GM21526 (cell line): Measurements from ENCODE around the gene PAEP.

Experiments used
- ATAC-seq: cut with Tn5 transposase; IDR thresholded peaks from one replicate; pipeline ENCODE4 v1.9.1; 2021; ENCODE audit warnings: moderate library complexity; ENCODE audit not compliant: unreplicated experiment, low FRiP score

PAEP gene

DNA sequence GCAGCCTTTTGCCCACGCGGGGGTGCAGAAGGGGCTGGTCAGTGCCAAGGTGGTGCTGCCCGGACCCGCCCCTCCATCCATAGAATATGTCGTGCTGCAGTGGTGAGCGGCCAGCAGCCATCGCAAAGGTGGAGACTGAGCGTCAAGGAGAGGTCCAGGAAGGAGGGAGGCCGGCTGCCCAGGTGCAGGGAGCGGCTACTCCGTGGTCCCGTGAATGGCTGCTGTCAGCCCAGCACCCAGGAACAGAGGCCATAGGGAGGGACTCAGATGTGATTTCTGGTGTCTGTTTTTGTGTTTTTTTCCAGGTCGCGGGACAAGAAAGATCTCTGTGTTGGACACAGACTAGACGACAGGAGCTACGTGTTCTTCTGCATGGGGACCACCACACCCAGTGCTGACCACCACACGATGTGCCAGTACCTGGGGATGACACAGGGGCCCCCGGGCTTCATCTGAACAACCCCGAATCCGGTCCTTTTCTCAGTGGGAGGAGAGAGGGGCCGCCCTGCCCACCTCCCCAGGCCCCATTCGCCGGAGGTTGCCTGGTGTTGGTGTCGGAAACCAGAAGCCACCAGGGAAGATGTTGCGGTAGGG, 29.0 kb downstream of the PAEP start:
- ATAC-seq: no peak

DNA sequence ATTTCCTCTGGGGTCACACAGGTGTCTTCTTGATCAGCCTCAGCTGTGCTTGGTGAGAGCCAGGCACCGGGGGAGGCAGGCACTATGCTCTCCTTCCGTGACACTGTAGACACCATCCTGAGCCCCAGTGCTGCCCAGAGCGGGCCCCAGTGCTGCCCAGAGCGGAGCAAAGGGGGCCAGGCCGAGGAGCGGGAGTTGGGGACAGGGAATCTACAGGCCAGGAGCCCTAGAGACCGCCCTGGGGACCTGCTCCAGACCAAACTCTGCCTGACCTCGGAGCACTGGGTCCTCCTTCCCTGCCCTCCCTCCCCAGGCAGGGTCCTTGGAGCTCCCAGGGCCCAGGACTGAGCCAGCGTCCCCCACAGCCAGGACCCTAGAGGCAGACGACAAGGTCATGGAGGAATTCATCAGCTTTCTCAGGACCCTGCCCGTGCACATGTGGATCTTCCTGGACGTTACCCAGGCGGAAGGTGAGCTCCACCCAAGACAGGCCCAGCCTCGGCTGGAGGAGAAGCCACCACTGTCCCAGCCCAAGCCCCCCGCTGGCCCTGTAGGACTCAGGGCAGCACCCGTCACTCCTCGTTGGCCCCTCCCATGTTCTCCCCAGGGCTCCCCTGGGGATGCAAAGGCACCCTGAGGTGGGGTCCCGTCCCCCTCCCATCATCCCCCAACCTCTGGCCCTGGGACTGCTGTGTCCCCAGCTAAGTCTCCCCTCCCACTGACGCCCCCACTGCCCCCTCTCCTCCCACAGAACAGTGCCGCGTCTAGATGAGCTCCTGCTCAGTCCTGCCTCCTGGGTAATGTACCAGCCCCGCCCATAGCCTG, 30.2 kb downstream of the PAEP start:
- no peak for ATAC-seq

DNA sequence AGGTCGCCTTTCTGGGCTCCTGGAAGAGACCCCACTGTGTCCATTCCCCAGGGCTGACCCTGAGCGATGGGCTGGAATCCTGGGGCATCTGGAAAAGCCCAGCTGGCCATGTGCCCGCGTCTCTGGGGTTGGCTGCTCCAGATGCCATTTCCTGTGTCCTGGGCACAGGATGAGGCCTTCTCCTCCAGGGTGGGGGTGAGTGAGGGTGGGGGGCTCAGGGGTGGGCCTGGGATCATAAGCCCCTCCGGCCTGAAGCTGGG, 30.7 kb downstream of the PAEP start:
- no peak for ATAC-seq

DNA sequence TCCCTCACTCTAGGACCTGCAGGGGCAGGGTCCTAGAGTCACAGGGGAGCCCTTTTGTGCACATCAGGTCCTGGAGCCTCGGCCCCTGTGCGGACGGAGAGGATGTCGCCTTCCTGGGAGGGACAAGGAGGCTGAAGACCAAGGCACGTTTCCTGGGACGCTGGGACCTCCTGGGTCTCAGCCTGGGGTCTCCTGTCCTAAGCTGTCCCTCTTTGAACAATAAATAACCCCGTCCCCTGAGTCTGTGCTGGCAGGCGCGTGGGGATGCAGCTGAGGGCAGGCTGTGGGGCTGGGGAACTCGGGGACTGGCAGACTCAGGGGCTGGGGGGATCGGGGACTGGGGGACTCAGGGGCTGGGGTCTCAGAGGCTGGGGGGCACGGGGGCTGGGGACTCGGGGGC, 31.1 kb downstream of the PAEP start:
- ATAC-seq: no peak

DNA sequence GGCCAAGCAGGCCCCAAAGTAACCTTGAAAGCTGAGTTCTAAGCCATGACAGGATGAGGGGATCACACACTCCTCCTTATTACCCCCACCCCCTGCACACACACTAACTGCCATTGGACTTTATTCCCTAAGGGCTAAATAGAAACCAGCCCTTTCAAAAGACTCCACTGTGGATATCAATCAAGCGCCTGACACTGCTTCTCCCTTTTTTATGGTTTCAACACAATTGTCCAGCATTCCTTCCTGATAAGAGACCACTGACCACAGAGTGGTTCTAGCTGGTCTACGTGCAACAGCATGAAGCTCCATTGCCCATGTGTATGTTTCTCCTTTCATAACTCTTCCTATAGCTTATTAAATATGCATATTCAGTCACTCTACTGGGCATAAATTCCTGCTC, 34.7 kb downstream of the PAEP start:
- no peak for ATAC-seq

DNA sequence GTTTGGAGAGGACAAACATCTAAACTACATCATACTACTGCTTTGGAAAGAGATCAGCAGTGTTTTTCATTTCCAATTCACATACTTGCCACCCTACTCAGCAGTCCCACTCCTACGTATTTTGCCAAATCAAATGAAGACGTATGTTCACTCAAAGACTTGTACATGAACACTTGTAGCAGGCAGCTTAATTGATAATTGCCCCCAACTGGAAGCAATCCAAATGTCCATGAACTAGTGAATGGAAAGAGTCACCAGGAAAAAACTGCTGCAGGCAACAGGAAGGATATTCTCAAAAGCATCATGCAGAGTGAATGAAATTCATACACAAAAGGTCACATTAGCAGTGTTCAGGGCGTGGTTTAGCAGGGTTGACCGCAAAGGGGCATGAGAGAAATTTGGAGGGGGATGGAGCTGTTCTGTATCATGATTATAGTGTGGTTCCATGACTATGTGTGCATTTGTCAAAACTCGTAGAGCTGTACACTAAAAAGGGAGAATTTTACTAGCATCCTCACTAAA, 38.8 kb downstream of the PAEP start:
- no peak for ATAC-seq

DNA sequence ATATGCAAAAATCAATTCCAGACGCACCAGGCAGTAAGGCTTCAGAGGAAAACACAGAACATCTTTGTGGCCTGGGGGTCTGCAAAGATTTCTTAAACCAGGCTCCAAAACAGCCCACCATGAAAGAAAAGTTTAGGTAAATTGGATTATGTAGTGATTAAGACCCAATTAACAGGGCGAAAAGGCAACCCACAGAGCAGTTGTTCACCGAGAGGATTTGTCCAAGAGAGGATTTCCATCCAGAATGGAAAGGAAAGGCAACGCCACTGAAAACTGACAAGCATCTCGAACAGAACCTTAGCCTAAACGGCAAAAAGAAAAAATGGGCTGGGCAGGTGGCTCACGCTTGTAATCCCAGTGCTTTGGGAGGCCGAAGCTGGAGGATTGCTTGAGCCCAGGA, 40.4 kb downstream of the PAEP start:
- ATAC-seq: no peak

DNA sequence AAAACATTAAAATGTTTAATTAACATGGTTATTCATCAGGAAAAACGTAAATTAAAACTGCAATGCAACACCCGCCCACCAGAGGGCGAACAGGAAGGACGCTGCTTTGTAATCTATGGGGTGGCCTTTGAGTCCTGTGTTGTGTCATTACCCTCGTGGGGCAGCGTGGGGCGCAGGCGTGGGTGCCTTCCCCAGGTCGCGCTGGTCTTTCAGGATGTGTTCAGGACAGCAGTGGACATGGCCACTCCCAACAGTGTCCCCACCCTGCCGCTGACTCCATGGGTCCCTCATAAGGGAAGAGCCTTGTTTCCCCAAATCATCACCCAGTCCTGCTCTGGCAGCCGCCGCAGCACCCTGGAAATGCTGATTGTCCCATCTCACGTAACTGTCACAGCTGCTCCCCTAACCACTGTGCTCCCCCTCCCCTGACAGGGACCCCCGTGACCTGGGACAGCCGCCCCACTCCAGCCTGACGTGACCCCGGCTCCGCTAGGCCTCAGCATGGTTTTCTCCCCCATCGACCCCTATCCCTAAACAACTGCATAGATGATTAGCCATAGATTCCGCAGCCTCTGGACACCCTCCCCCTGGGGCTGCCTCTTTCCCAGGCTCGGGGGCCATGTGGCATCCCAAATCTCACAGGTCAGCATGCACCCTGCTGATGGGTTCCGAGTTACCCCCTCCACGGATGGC, 41.4 kb downstream of the PAEP start:
- no peak for ATAC-seq

DNA sequence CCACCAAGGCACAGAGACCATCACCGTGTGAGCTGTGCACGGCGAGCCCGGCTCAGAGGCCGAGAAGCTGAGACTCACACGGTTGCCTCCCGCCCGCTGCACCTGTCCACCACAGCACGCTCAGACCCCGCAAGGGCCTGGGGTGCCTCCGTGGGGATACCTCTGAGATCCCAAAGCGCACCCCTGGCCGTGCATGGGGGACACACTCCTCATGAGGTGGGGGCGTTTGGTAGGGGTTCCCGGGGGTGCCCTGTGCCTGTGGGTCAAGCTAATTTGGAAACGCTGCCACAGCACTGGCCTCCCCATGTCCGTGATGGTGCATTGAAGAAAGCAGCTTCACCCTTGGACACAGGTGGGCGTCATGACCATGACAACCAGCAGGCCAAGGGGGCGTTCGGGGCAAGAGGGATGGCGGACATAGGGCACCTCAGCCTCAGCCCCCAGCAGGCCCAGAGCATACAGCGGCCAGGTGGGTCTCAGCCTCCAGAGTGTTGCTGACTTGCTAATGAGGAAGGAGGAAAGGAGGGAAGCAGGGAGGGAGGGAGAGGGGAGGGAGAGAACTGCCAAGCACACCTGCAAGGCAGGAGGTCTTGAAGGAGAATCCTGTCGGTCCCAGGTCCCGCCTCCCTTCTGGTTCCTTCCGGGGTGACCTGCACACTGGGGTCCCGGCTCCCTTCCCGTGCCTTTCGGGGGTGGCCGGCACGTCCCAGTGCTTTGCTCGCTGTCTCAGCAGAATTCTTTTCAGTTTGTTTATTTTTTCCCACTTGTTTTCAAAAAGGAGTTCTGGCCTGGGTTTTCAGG, 43.1 kb downstream of the PAEP start:
- ATAC-seq: no peak

DNA sequence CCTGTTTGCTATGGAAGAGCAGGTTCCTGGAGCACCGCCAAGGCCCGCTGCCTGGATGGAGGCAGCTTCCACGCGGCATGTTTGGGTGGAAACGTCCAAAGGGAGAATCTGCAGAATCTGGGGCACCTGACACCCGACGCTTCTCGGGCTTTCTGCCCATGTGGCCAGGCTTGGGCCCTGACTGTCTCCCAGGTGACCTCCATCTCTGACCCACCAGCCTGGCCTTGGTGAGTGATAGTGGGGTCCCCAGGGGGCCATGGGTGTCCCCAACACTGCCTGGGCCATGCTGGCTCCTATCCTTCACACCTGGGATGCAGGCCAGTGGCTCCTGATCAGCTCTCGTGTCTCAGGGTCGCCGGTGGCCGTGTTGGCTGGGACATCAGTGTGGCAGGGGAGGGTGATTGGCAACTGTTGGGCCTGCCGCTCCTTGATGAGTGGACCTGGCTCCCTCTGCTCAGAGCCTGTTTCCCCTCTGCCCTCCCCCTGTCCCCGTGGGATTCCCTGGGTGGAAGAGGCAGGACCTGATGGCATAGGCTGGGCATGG, 43.8 kb downstream of the PAEP start:
- no peak for ATAC-seq

DNA sequence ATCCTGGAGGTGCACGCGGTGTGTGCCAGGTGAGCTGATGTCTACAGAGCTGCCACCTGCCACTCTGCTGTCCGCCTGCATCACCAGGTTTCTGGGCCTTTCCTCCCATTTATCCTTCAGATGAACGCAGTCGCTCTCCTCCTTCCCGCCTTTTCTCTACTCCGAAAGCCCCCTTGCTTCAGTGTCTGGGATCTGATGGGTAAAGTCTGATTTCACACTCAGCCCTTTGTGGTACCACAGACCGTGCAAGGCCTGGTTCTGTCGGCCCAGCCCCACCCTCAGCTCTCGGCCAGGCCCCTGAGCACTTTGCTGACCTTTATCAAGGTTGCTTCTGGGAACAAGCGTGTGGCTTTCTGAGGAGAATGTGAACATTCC, 45.3 kb downstream of the PAEP start:
- ATAC-seq: no peak

DNA sequence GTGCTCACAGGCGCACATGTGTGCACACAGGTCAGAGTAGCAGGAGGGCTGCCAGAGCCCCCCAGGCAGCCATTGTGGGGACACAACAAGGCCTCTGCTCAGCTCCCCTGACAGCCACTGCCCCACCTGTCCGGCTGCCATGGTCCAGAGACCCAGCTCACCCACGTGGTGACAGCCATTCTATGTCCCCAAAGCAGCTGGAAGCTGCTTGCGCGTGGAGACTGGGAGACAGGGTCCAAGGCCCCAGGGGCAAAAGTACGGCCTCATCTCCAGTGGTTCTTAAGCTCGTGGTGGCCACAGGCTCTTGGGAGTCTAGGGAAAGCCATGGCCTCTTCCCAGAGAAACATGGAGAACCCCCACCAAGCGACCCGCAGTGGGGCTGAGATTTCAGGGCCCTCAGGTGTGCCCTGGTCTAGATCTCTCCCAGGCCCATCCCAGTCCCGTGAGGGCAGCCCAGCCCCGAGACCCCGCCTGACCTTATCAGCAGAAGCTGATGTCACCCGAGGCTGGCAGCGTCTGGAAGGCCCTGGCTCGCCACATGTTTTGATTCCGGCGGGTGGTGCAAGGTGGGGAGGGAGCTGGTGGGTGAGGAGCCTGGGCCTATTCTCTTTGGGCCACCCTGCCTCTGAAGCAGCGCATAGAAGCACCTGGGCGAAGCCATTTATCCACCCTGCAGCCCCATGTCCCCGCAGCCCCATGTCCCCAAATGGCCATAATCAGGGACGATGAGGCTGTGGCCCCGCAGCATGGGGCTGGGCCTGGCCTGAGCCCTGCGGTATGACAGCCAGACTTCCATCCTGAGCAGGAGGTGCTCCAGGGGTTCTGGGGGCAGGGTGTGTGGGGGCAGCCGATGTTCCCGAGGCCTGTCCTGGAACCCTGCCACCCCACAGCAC, 46.1 kb downstream of the PAEP start:
- ATAC-seq: no peak

DNA sequence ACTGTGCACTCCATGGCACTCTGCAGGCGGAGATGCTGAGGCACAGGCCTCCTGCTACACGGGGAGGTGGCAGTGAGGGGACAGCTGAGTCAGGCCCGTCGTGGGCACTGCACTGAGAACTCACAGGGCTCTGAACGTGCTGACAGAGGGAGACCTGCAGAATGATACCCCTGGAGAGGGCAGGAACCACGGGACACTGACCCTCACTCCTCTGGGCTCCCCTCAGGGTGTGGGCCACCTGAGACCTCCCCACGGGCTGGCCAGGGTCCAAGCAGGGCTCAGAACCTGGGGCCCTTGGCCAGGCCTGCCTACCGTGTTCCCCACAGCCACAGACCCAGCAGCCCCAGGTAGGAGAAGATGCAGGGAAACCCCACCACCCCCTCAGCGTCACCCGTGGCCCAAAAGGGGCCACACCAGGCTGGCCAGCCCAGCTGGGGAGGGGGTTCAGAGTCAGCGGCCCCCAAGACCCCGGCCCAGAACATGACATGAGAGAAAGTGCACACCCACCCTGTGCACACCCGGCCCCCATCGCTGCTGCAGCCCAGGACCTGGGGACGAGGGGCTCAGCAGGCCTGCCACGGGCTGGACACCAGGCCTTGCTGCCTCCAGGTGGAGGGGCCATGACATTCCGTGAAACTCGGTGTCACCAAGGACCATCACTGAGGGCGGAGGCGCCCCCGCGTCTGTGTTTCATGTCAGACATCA, 46.9 kb downstream of the PAEP start:
- ATAC-seq: no peak

DNA sequence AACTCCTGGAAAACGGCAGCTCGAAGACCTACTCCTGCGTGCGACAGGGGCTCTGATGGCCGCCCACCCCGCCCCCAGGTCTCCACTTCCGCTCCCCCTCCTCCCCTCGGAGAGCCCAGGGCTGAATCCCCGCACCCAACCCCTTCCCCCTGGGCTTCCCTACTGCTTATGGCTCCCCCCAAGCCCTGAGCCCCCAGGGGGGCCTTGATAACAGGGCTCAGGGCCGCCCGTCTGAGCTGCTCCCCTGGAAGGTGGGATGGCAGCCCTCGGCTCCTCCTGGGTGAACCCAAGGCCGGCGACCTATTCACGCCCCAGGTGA, 47.4 kb downstream of the PAEP start:
- no peak for ATAC-seq

DNA sequence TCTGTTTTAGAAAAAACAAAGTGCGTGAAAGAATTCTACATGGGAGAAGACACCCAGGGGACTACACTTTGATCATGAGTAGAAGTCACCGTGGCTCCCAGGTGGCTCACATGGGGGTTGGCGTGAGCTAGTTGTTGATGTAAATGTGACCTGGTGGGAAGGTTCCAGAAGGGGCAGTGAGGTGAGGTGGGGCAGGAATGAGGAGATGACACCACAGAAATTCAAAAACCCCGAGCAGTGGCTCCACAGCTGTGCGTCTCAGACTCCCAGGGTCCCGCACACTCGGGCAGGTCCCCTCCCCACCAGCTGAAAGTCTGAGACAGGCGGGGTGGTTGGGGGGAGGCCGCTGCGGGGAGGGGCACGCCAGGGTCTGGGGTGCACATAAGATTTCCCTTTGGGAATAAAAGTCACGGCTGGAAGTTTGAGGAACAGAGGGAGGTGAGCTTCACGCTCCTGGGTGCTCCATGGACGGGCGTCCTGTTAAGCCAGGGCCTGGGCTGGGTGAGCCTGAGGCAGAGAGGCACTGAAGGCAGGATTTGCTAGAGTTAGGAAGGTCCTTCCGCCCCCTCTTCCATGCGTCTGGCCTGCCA, 47.9 kb downstream of the PAEP start:
- ATAC-seq: no peak

DNA sequence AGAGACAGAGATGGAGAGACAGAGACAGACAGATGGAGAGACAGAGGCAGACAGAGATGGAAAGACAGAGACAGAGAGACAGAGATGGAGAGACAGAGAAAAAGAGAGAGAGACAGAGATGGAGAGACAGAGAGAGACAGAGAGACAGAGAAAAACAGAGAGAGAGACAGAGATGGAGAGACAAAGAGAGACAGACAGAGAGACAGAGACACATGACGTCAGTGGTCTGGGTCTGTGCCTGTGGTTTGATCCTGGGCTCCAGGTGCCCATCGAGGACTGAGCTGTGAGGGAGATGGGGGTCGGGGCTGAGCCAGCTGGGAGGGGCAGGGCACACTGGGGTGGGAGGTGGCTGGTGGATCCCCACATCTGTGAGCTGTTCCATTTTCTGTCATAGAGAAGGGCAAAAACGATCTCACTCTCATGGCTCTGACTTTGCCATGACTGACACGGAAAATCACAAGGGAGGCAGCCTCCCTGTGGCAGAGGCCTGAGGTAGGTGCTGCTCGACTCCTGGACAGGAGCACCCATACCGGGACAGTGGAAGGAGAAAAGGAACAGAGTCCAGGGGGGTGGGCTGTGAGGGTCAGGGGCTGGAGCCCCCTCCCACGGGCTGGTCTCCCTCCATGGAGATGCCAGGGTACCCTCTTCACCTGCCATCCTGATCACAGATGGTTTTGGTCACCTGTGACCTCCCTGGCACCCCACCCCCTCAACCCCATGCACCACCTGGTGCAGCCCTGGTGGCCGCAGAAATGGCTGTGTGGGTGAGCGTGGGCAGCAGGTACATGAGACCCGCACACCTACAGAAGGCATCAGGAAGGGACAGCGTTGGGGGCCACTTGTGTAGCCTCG, 49.0 kb downstream of the PAEP start:
- ATAC-seq: no peak

DNA sequence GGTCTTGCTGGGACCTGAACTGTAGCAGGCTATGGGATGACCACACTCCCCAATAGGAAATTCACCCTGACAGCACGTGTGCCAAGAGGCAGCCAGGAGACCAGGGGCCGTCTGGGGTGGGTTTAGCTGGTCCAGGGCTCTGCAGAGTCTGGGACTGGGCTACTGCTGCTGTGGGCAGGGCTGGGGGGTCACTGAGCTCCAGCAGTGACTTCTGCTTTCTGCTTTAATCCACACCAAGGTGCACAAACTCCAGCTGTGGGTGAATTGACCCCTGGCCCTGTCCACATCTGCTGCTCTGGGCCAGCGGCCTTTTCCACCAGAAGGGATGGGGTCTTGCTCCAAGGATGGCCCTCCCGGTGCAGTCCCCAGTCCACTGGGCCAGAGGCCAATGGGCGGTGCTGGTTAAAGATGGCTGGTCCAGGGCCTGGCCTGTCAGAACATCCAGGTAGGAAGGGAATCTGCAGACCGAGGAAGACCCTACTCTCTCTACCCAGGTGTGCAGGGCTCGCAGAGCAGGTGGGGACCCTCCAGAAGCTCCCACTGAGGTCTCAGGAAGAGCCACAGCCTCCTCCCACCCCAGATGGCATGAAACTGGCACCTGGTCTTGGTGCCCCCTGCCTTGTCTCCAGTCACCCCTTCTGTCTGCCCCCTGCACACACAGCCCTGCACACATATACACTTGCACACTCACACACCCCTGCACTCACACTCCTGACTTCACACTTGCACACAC, 49.8 kb downstream of the PAEP start:
- no peak for ATAC-seq

DNA sequence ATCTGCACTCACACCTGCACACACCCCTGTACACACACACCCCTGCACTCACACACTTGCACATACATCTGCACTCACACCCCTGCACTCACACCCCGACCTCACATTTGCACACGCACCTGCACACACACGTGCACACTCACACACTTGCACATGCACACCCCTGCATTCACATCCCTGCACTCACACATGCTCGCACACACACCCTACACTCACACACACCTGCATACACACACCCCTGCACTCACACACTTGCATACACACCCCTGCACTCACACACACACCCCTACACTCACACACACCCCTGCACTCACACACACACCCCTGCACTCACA, 50.3 kb downstream of the PAEP start:
- ATAC-seq: no peak
